ENCODE results near the gene CHRDL1.

GRCh38 chrX:110667706-110668105, 127.9 kb downstream of the CHRDL1 start:
- TF ChIP-seq, protein P1, sequence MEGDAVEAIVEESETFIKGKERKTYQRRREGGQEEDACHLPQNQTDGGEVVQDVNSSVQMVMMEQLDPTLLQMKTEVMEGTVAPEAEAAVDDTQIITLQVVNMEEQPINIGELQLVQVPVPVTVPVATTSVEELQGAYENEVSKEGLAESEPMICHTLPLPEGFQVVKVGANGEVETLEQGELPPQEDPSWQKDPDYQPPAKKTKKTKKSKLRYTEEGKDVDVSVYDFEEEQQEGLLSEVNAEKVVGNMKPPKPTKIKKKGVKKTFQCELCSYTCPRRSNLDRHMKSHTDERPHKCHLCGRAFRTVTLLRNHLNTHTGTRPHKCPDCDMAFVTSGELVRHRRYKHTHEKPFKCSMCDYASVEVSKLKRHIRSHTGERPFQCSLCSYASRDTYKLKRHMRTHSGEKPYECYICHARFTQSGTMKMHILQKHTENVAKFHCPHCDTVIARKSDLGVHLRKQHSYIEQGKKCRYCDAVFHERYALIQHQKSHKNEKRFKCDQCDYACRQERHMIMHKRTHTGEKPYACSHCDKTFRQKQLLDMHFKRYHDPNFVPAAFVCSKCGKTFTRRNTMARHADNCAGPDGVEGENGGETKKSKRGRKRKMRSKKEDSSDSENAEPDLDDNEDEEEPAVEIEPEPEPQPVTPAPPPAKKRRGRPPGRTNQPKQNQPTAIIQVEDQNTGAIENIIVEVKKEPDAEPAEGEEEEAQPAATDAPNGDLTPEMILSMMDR (IDR thresholded peaks at IDR 0.05), result no peak
- no peak for TF ChIP-seq POLR2A (IDR thresholded peaks at IDR 0.05)
